Endothelial cell of umbilical vein (primary cell): ENCODE data around the gene KRT8. TPM values are rescaled to one million over a fixed set of nuclear protein-coding genes. Genes with fewer than 3 reads are reported as not detected.

Source experiments
- BruUV-seq: library from RNA; stranded (reverse); fragments of 400-500 nt; replicated peaks from 2 replicates; lab custom pipeline; 2021; lab: Mats Ljungman, UMichigan
- CTCF ChIA-PET: fragments of 300-600, 350-600 bp; sonication (Branson Sonifier 250); formaldehyde crosslinking; loops from one replicate; lab custom pipeline; 2021; ENCODE audit warnings: antibody characterized with exemption, inconsistent platforms; lab: Charles Lee
- POLR2A ChIA-PET: fragments of 300-600, 350-600 bp; sonication (Branson Sonifier 250); formaldehyde crosslinking; loops from one replicate; lab custom pipeline; 2021; ENCODE audit warnings: antibody characterized with exemption, inconsistent platforms; lab: Charles Lee
- DNase-seq: peaks from one replicate; pipeline ENCODE4 v3.0.0-alpha.2; 2011; ENCODE audit warnings: low read depth, low spot score
- FAIRE-seq: peaks from 2 replicates; lab custom pipeline; 2011; peaks lifted over from hg19 to GRCh38; lab: Jason Lieb, UNC
- H2AFZ ChIP-seq: 2 replicates; pipeline ENCODE4 v1.6.0; 2012; ENCODE audit warnings: low read depth, low read length, control low read depth, inconsistent platforms
- H3K27ac ChIP-seq: 2 replicates; pipeline ENCODE4 v1.5.1; 2011; ENCODE audit warnings: low read depth, mild to moderate bottlenecking, control low read depth, low read length, moderate library complexity; ENCODE audit not compliant: insufficient read depth
- H3K27me3 ChIP-seq, 2 experiments: 2 replicates each; pipeline versions ENCODE4 v1.6.0 to v1.6.1; 2011; ENCODE audit warnings: low read length in 2 of 2, mixed read lengths in 1 of 2; ENCODE audit not compliant: control insufficient read depth in 2 of 2, insufficient read depth in 2 of 2
- H3K36me3 ChIP-seq, 2 experiments: 2 replicates in 1 of 2; 3 replicates in 1 of 2; pipeline ENCODE4 v1.5.1; 2011; ENCODE audit warnings: low read length in 2 of 2, mild to moderate bottlenecking in 1 of 2, moderate library complexity in 1 of 2; ENCODE audit not compliant: control insufficient read depth in 2 of 2, insufficient read depth in 2 of 2; ENCODE audit errors: extremely low read depth in 1 of 2
- H3K4me1 ChIP-seq: 3 replicates; pipeline ENCODE4 v1.5.1; 2011; ENCODE audit warnings: mild to moderate bottlenecking, low read length; ENCODE audit not compliant: control insufficient read depth, insufficient read depth; ENCODE audit errors: extremely low read depth
- H3K4me2 ChIP-seq: 2 replicates; pipeline ENCODE4 v1.6.1; 2011; ENCODE audit warnings: low read length, control low read depth, mixed read lengths; ENCODE audit not compliant: insufficient read depth
- H3K4me3 ChIP-seq, 3 experiments: fragments of 200-600 bp in 1 of 3; sonication (generic), shearing (Covaris generic) in 1 of 3; replicated peaks in 1 of 3; 2 replicates each; pipeline ENCODE4 v1.5.1; 2011 to 2016; ENCODE audit warnings: control low read depth in 3 of 3, low read length in 3 of 3, mild to moderate bottlenecking in 2 of 3, inconsistent platforms in 1 of 3, low read depth in 1 of 3, moderate library complexity in 1 of 3; ENCODE audit not compliant: insufficient read depth in 1 of 3
- H3K79me2 ChIP-seq: 2 replicates; pipeline ENCODE4 v1.6.0; 2012; ENCODE audit warnings: low read length, inconsistent platforms; ENCODE audit not compliant: control insufficient read depth, insufficient read depth
- H3K9ac ChIP-seq: replicated peaks from 2 replicates; pipeline ENCODE3; 2011; ENCODE audit warnings: low read length, control low read depth; ENCODE audit not compliant: insufficient read depth; ENCODE audit errors: extremely low read depth
- H3K9me1 ChIP-seq: replicated peaks from 3 replicates; pipeline ENCODE4 v1.6.0; 2011; ENCODE audit warnings: mild to moderate bottlenecking, low read length; ENCODE audit not compliant: control insufficient read depth, insufficient read depth; ENCODE audit errors: extremely low read depth
- H3K9me3 ChIP-seq: replicated peaks from 2 replicates; pipeline ENCODE4 v1.5.1; 2012; ENCODE audit warnings: low read length, inconsistent platforms; ENCODE audit not compliant: control insufficient read depth, insufficient read depth
- H4K20me1 ChIP-seq: replicated peaks from 2 replicates; pipeline ENCODE3; 2011; ENCODE audit warnings: mild to moderate bottlenecking, low read length; ENCODE audit not compliant: control insufficient read depth, insufficient read depth; ENCODE audit errors: extremely low read depth
- EZH2 ChIP-seq: IDR thresholded peaks from 2 replicates; pipeline ENCODE4 v1.6.1; 2012; ENCODE audit warnings: borderline replicate concordance, low read depth, mild to moderate bottlenecking, moderate library complexity, low read length, inconsistent platforms; ENCODE audit not compliant: severe bottlenecking
- FOS ChIP-seq: IDR thresholded peaks from 2 replicates; pipeline ENCODE4 v1.6.1; 2011; ENCODE audit warnings: mild to moderate bottlenecking, low read length, moderate library complexity, borderline replicate concordance; ENCODE audit not compliant: insufficient read depth
- GATA2 ChIP-seq: IDR thresholded peaks from 2 replicates; pipeline ENCODE4 v1.7.0; 2011; ENCODE audit warnings: low read depth, mild to moderate bottlenecking, moderate library complexity, mixed read lengths, low read length; ENCODE audit not compliant: insufficient read length, insufficient read depth
- JUN ChIP-seq: IDR thresholded peaks from 2 replicates; pipeline ENCODE4 v1.6.1; 2011; ENCODE audit warnings: borderline replicate concordance, low read depth; ENCODE audit not compliant: insufficient read length, insufficient read depth
- MYC ChIP-seq: IDR thresholded peaks from one replicate; pipeline ENCODE4 v1.6.1; 2011; ENCODE audit warnings: mild to moderate bottlenecking, low read depth, low read length
- POLR2A ChIP-seq: IDR thresholded peaks from 2 replicates; pipeline ENCODE4 v1.6.1; 2012; ENCODE audit warnings: low read depth, mild to moderate bottlenecking, control low read depth, low read length
- dilution Hi-C: fragments of 300-500 bp; cut with MboI; formaldehyde crosslinking; loops from one replicate; pipeline ENCODE4 v1.15.0; 2019; ENCODE audit warnings: low sequenced_read_pairs; ENCODE audit not compliant: extremely low pct_ligation_motif_present
- intact Hi-C: fragments of 100-400 bp; cut with micrococcal nuclease; formaldehyde crosslinking; loops from one replicate; pipeline ENCODE4 v1.10.0; 2022
- polyA plus RNA-seq, 4 experiments: library from polyadenylated mRNA; depleted of rRNA in 3 of 4; stranded (reverse) in 3 of 4; unstranded in 1 of 4; fragments of >200 nt; gene quantifications; 2 replicates each; pipeline versions ENCODE4 v1.2.1 to v1.2.3, GENCODE V29; 2011 to 2012; ENCODE audit warnings: missing spikeins in 1 of 4
- total RNA-seq: library from RNA; stranded (reverse); gene quantifications from 2 replicates; pipeline ENCODE4 v1.2.3, GENCODE V29; 2021
- TF ChIP-seq, protein P1 (sequence below), 2 donors: IDR thresholded peaks; 1 replicate in 1 of 2; 2 replicates in 1 of 2; pipeline ENCODE4 v1.5.1; 2011; ENCODE audit warnings: low read length in 2 of 2, mild to moderate bottlenecking in 2 of 2, moderate library complexity in 2 of 2, control low read depth in 1 of 2, inconsistent platforms in 1 of 2, low read depth in 1 of 2; ENCODE audit not compliant: insufficient read depth in 1 of 2; ENCODE audit errors: extremely low read depth in 1 of 2
- TF ChIP-seq, protein P2 (sequence below): IDR thresholded peaks from 2 replicates; pipeline ENCODE4 v1.6.1; 2011; ENCODE audit not compliant: insufficient read depth, insufficient read length

Gene KRT8
- total and polyA plus RNA-seq, 2 donors (not counting 3 experiments of a cell fraction or from before 2014, with no cell fraction given): 23.5 to 31.7 TPM

DNA sequence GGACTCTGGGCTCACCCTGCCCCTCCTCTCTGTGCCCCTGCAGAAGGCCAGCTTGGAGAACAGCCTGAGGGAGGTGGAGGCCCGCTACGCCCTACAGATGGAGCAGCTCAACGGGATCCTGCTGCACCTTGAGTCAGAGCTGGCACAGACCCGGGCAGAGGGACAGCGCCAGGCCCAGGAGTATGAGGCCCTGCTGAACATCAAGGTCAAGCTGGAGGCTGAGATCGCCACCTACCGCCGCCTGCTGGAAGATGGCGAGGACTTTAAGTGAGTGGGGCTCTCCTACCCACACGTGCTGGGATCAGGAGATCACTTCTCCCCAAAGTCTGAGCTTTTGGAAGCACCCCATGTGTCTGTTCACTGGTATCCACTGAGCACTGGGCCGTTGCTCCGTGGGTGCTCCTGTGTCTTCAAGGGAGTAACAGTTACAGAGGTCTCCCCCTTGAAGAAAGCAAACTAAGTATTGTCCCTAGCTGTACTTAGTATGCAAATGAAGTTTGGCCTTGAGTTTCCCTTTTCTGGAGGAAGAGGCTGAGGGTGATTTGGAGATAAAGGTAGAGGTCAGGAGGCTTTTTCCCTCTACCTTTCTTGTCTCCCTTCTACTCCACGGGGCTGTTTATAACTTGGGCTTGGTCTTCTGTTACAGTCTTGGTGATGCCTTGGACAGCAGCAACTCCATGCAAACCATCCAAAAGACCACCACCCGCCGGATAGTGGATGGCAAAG, 47.4 kb upstream of the KRT8 start:
- Histone ChIP-seq H3K4me1 (peaks cover 14% of the 10 kb centered on the region), H3K9me3 (no peaks in the 10 kb centered on the region), H3K27ac (no peak overlapping the region), H4K20me1 (no peaks in the 10 kb centered on the region), H3K79me2 (peaks cover 28% of the 10 kb centered on the region), H3K36me3 (peaks cover 3 to 15% of the 10 kb centered on the region in 2 experiments), H3K9ac (no peak overlapping the region), H2AFZ (no peak overlapping the region), H3K27me3 (no peaks in the 10 kb centered on the region), H3K4me3 (no peak overlapping the region), H3K9me1 (no peaks in the 10 kb centered on the region), H3K4me2 (no peak overlapping the region)
- TF ChIP-seq, protein P1, sequence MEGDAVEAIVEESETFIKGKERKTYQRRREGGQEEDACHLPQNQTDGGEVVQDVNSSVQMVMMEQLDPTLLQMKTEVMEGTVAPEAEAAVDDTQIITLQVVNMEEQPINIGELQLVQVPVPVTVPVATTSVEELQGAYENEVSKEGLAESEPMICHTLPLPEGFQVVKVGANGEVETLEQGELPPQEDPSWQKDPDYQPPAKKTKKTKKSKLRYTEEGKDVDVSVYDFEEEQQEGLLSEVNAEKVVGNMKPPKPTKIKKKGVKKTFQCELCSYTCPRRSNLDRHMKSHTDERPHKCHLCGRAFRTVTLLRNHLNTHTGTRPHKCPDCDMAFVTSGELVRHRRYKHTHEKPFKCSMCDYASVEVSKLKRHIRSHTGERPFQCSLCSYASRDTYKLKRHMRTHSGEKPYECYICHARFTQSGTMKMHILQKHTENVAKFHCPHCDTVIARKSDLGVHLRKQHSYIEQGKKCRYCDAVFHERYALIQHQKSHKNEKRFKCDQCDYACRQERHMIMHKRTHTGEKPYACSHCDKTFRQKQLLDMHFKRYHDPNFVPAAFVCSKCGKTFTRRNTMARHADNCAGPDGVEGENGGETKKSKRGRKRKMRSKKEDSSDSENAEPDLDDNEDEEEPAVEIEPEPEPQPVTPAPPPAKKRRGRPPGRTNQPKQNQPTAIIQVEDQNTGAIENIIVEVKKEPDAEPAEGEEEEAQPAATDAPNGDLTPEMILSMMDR (IDR thresholded peaks at IDR 0.05; ENCODE audit: extremely low read depth in 1 of 2, insufficient read depth in 1 of 2, low read depth in 1 of 2, low read length in 2 of 2): peak; percentile 14 to 20
- TF ChIP-seq EZH2: no peak
- CTCF ChIA-PET: interaction anchor here (0.9 to 5.2 kb wide), 15 partner anchors 9 to 73 kb away, joined by 3 to 76 read pairs (median 5); no protein-coding TSS in a partner anchor
- intact Hi-C loops: no loop called here
- BruUV-seq: no TSS peak
- DNase-seq: no peak
- dilution Hi-C loops: no loop called here
- POLR2A ChIA-PET: no interaction called here
- no peak for FAIRE-seq

DNA sequence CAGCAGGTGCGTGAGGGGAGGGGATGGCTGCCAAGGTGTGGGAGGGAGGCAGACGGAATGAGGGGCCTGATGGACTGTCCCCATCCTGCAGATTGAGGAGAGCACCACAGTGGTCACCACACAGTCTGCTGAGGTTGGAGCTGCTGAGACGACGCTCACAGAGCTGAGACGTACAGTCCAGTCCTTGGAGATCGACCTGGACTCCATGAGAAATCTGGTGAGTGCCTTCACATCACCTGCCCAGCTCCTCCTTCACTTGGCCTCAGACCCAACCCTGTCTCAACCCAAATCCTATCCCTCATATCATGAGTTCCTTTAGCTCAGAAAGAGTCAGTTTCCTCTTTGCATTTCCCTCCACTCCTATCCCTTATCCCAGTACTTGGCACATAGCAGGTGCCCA, 46.8 kb upstream of the KRT8 start:
- Histone ChIP-seq H3K4me3 (no peak overlapping the region), H3K79me2 (peaks cover 28% of the 10 kb centered on the region), H3K27ac (no peak overlapping the region), H3K9ac (no peak overlapping the region), H3K9me3 (no peaks in the 10 kb centered on the region), H3K4me2 (no peak overlapping the region), H3K36me3 (peaks cover 3 to 15% of the 10 kb centered on the region in 2 experiments), H3K27me3 (no peaks in the 10 kb centered on the region), H3K9me1 (no peaks in the 10 kb centered on the region), H3K4me1 (peaks cover 20% of the 10 kb centered on the region), H2AFZ (no peak overlapping the region), H4K20me1 (no peaks in the 10 kb centered on the region)
- CTCF ChIA-PET: interaction anchor here (0.9 to 5.2 kb wide), 16 partner anchors 10 to 72 kb away, joined by 3 to 76 read pairs (median 4); no protein-coding TSS in a partner anchor
- POLR2A ChIA-PET: no interaction called here
- intact Hi-C loops: no loop called here
- FAIRE-seq: no peak
- TF ChIP-seq, protein P2, sequence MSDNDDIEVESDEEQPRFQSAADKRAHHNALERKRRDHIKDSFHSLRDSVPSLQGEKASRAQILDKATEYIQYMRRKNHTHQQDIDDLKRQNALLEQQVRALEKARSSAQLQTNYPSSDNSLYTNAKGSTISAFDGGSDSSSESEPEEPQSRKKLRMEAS: no peak
- no peak for TF ChIP-seq FOS
- TF ChIP-seq POLR2A: no peak
- TF ChIP-seq JUN: no peak
- TF ChIP-seq EZH2: no peak
- TF ChIP-seq MYC: no peak
- no peak for TF ChIP-seq GATA2
- BruUV-seq: no TSS peak
- dilution Hi-C loops: no loop called here
- no peak for DNase-seq
